ENCODE data around the gene PTPRZ1.

GRCh38 chr7:122063146-122063545 is 190.2 kb downstream of the PTPRZ1 start:
- TF ChIP-seq CTCF (conservative IDR thresholded peaks at IDR 0.05; ENCODE audit: low read depth, low read length) (no peak), RCOR1 (IDR thresholded peaks at IDR 0.05; ENCODE audit: insufficient replicate concordance, low read length) (no peak), MAZ (IDR thresholded peaks at IDR 0.05; ENCODE audit: borderline replicate concordance, low read depth, low read length) (no peak), RFX5 (IDR thresholded peaks at IDR 0.05; ENCODE audit: low read depth, low read length) (no peak), CEBPB (IDR thresholded peaks at IDR 0.05; ENCODE audit: low read depth, low read length) (no peak), FOS (IDR thresholded peaks at IDR 0.05; ENCODE audit: low read depth, low read length) (no peak)
